H9 (cell line): ENCODE data around the gene OSBPL9. TPM values are rescaled to one million over a fixed set of nuclear protein-coding genes. Genes with fewer than 3 reads are reported as not detected.

Experiments used
- DNase-seq: peaks from one replicate; pipeline ENCODE4 v3.0.0-alpha.2; 2017
- H2AFZ ChIP-seq: one replicate; pipeline ENCODE4 v1.6.1; 2013; ENCODE audit warnings: mild to moderate bottlenecking, low read length, control low read depth, moderate library complexity
- H2AK5ac ChIP-seq: 2 replicates; pipeline ENCODE4 v1.6.1; 2013; ENCODE audit warnings: low read length, control low read depth, mixed read lengths; ENCODE audit not compliant: insufficient read length
- H2BK120ac ChIP-seq: one replicate; pipeline ENCODE4 v1.6.1; 2013; ENCODE audit warnings: low read depth, mild to moderate bottlenecking, low read length, control low read depth, inconsistent platforms; ENCODE audit not compliant: poor library complexity, severe bottlenecking
- H2BK12ac ChIP-seq: 2 replicates; pipeline ENCODE4 v1.6.1; 2013; ENCODE audit warnings: low read length, control low read depth, mixed read lengths, low read depth; ENCODE audit not compliant: insufficient read length
- H2BK15ac ChIP-seq: 2 replicates; pipeline ENCODE4 v1.6.1; 2013; ENCODE audit warnings: low read depth, low read length, control low read depth
- H2BK20ac ChIP-seq: one replicate; pipeline ENCODE4 v1.6.1; 2013; ENCODE audit warnings: low read depth, mild to moderate bottlenecking, low read length, control low read depth, inconsistent platforms; ENCODE audit not compliant: poor library complexity, severe bottlenecking
- H2BK5ac ChIP-seq: 2 replicates; pipeline ENCODE4 v1.6.1; 2013; ENCODE audit warnings: low read length, control low read depth, mixed read lengths; ENCODE audit not compliant: insufficient read length
- H3K14ac ChIP-seq: 2 replicates; pipeline ENCODE4 v1.6.1; 2013; ENCODE audit warnings: low read length, control low read depth; ENCODE audit not compliant: insufficient read depth
- H3K18ac ChIP-seq: 2 replicates; pipeline ENCODE4 v1.6.1; 2013; ENCODE audit warnings: low read depth, mild to moderate bottlenecking, mixed read lengths, low read length, control low read depth; ENCODE audit not compliant: insufficient read length
- H3K23ac ChIP-seq: 2 replicates; pipeline ENCODE4 v1.6.1; 2013; ENCODE audit warnings: low read length, control low read depth, mixed read lengths, low read depth; ENCODE audit not compliant: insufficient read length
- H3K23me2 ChIP-seq: 2 replicates; pipeline ENCODE4 v1.6.1; 2013; ENCODE audit warnings: low read depth, mild to moderate bottlenecking, mixed read lengths, low read length, control low read depth; ENCODE audit not compliant: insufficient read length, poor library complexity, severe bottlenecking
- H3K27ac ChIP-seq: 2 replicates; pipeline ENCODE4 v1.5.1; 2013; ENCODE audit warnings: low read length, control low read depth, mixed read lengths, low read depth; ENCODE audit not compliant: insufficient read length
- H3K27me3 ChIP-seq: 2 replicates; pipeline ENCODE4 v1.6.1; 2013; ENCODE audit warnings: low read length, control low read depth, inconsistent platforms; ENCODE audit not compliant: insufficient read depth
- H3K4ac ChIP-seq: 2 replicates; pipeline ENCODE4 v1.6.1; 2013; ENCODE audit warnings: low read depth, mild to moderate bottlenecking, control low read depth, inconsistent platforms, low read length, moderate library complexity
- H3K4me1 ChIP-seq: 2 replicates; pipeline ENCODE4 v1.6.1; 2013; ENCODE audit warnings: low read length, control low read depth, inconsistent platforms; ENCODE audit not compliant: insufficient read depth
- H3K4me2 ChIP-seq: 2 replicates; pipeline ENCODE4 v1.6.1; 2013; ENCODE audit warnings: low read length, control low read depth, mixed read lengths; ENCODE audit not compliant: insufficient read length, insufficient read depth
- H3K56ac ChIP-seq: 2 replicates; pipeline ENCODE4 v1.6.1; 2013; ENCODE audit warnings: low read depth, mild to moderate bottlenecking, mixed read lengths, low read length, control low read depth; ENCODE audit not compliant: insufficient read length
- H3K79me1 ChIP-seq: 2 replicates; pipeline ENCODE4 v1.6.1; 2013; ENCODE audit warnings: low read depth, mild to moderate bottlenecking, moderate library complexity, low read length, control low read depth, inconsistent platforms; ENCODE audit not compliant: insufficient read depth, poor library complexity, severe bottlenecking
- H3K79me2 ChIP-seq: 2 replicates; pipeline ENCODE4 v1.6.1; 2013; ENCODE audit warnings: low read length, control low read depth, inconsistent platforms; ENCODE audit not compliant: insufficient read depth
- H3K9ac ChIP-seq: 2 replicates; pipeline ENCODE4 v1.6.1; 2013; ENCODE audit warnings: low read length, control low read depth, mixed read lengths; ENCODE audit not compliant: insufficient read length; ENCODE audit errors: extremely low read depth
- H3K9me3 ChIP-seq: one replicate; pipeline ENCODE4 v1.6.1; 2013; ENCODE audit warnings: low read depth, low read length, inconsistent platforms; ENCODE audit not compliant: control insufficient read depth
- H3T11ph ChIP-seq: one replicate; pipeline ENCODE4 v1.6.1; 2013; ENCODE audit warnings: mild to moderate bottlenecking, low read length, control low read depth, inconsistent platforms
- H4K20me1 ChIP-seq: one replicate; pipeline ENCODE4 v1.6.1; 2013; ENCODE audit not compliant: control insufficient read depth, insufficient read length, insufficient read depth
- H4K5ac ChIP-seq: 2 replicates; pipeline ENCODE4 v1.6.1; 2013; ENCODE audit warnings: low read depth, mild to moderate bottlenecking, mixed read lengths, low read length, control low read depth; ENCODE audit not compliant: insufficient read length
- H4K8ac ChIP-seq: replicated peaks from 2 replicates; pipeline ENCODE4 v1.6.1; 2013; ENCODE audit warnings: low read length, control low read depth, mixed read lengths, low read depth; ENCODE audit not compliant: insufficient read length
- H4K91ac ChIP-seq: 2 replicates; pipeline ENCODE4 v1.6.1; 2013; ENCODE audit warnings: low read depth, mild to moderate bottlenecking, moderate library complexity, mixed read lengths, low read length, control low read depth; ENCODE audit not compliant: insufficient read length
- H3K27ac Mint-ChIP-seq, 3 experiments: 2 replicates in 2 of 3; 3 replicates in 1 of 3; pipeline ENCODE4 v1.8.0; 2020 to 2021; ENCODE audit warnings: mixed read lengths in 3 of 3, mild to moderate bottlenecking in 1 of 3, moderate library complexity in 1 of 3
- H3K27me3 Mint-ChIP-seq: 2 replicates; pipeline ENCODE4 v1.8.0; 2021; ENCODE audit warnings: low read depth, mild to moderate bottlenecking, moderate library complexity, mixed read lengths
- H3K36me3 Mint-ChIP-seq, 3 experiments: 2 replicates in 2 of 3; 3 replicates in 1 of 3; pipeline ENCODE4 v1.8.0; 2020 to 2021; ENCODE audit warnings: low read depth in 3 of 3, mixed read lengths in 3 of 3; ENCODE audit not compliant: insufficient read depth in 1 of 3
- H3K4me1 Mint-ChIP-seq, 2 experiments: 2 replicates each; pipeline ENCODE4 v1.8.0; 2020; ENCODE audit warnings: mixed read lengths in 2 of 2
- H3K4me3 Mint-ChIP-seq, 2 experiments: 2 replicates in 1 of 2; 3 replicates in 1 of 2; pipeline ENCODE4 v1.8.0; 2020 to 2021; ENCODE audit warnings: mild to moderate bottlenecking in 2 of 2, mixed read lengths in 2 of 2, moderate library complexity in 1 of 2
- H3K9me3 Mint-ChIP-seq, 2 experiments: 2 replicates in 1 of 2; 3 replicates in 1 of 2; pipeline ENCODE4 v1.8.0; 2020; ENCODE audit warnings: mild to moderate bottlenecking in 2 of 2, mixed read lengths in 2 of 2, moderate library complexity in 1 of 2
- CTCF ChIP-seq: fragments of 200-600 bp; sonication (generic); conservative IDR thresholded peaks from 3 replicates; pipeline ENCODE4 v1.8.0; 2021; ENCODE audit warnings: antibody characterized with exemption, mild to moderate bottlenecking
- WGBS: extraction: QIAGEN DNeasy Blood & Tissue Kit; methylation state at CpG from one replicate; pipeline ENCODE4 v1.1.7; 2013; ENCODE audit warnings: missing lambda C conversion rate, low lambda C conversion rate, mixed read lengths; ENCODE audit not compliant: insufficient read length; ENCODE audit errors: extremely low coverage; 5-methylcytosine and 5-hydroxymethylcytosine counted together
- total RNA-seq: library from RNA; stranded (reverse); gene quantifications from 2 replicates; pipeline ENCODE4 v1.2.1, GENCODE V29; 2021

OSBPL9 gene
- total RNA-seq, 1 experiment from 2014 or later, result 76.7 TPM

- H3K27ac Mint-ChIP-seq, result no peak overlapping the region
Measured at GRCh38 chr1:51568231-51568935, 48.5 kb upstream of the OSBPL9 start.

More at GRCh38 chr1:51568231-51568935, 48.5 kb upstream of the OSBPL9 start:
- Histone ChIP-seq H3T11ph (no peak overlapping the region), H3K18ac (no peak overlapping the region), H3K23ac (no peak overlapping the region), H2BK5ac (no peak overlapping the region), H2AFZ (no peak overlapping the region), H2BK20ac (no peak overlapping the region), H3K79me2 (no peaks in the 10 kb centered on the region), H3K9ac (no peak overlapping the region), H4K20me1 (no peaks in the 10 kb centered on the region), H3K23me2 (no peaks in the 10 kb centered on the region), H3K27ac (no peak overlapping the region), H3K56ac (no peak overlapping the region), H2BK15ac (no peak overlapping the region), H2BK120ac (no peak overlapping the region), H4K91ac (no peak overlapping the region), H3K27me3 (no peaks in the 10 kb centered on the region), H4K8ac (no peak overlapping the region), H3K4me2 (no peak overlapping the region), H2BK12ac (no peak overlapping the region), H4K5ac (no peak overlapping the region), H3K14ac (no peak overlapping the region), H3K79me1 (no peaks in the 10 kb centered on the region), H2AK5ac (no peak overlapping the region), H3K9me3 (no peaks in the 10 kb centered on the region), H3K4me1 (peaks cover 2% of the 10 kb centered on the region; the same call in 1 of the 2 replicates), H3K4ac (no peak overlapping the region)
- peaks cover 16 to 26% of the 10 kb centered on the region in 2 experiments for H3K4me1 Mint-ChIP-seq
- DNase-seq, result no peak
- H3K36me3 Mint-ChIP-seq, result no peaks in the 10 kb centered on the region
- WGBS, result no CpG with 5 or more reads among the region's 7 CpGs
- no peaks in the 10 kb centered on the region for H3K27me3 Mint-ChIP-seq
- H3K4me3 Mint-ChIP-seq, result no peak overlapping the region
- H3K9me3 Mint-ChIP-seq, result no peaks in the 10 kb centered on the region
- no peak for TF ChIP-seq CTCF
